GM15510 (cell line): ENCODE measurements around the gene TESK2.

ENCODE experiments used
- POLR2A ChIP-seq: IDR thresholded peaks from 3 replicates; pipeline ENCODE4 v1.6.1; 2011; ENCODE audit warnings: borderline replicate concordance; ENCODE audit not compliant: insufficient read length; ENCODE audit errors: extremely low read depth

Gene TESK2

DNA sequence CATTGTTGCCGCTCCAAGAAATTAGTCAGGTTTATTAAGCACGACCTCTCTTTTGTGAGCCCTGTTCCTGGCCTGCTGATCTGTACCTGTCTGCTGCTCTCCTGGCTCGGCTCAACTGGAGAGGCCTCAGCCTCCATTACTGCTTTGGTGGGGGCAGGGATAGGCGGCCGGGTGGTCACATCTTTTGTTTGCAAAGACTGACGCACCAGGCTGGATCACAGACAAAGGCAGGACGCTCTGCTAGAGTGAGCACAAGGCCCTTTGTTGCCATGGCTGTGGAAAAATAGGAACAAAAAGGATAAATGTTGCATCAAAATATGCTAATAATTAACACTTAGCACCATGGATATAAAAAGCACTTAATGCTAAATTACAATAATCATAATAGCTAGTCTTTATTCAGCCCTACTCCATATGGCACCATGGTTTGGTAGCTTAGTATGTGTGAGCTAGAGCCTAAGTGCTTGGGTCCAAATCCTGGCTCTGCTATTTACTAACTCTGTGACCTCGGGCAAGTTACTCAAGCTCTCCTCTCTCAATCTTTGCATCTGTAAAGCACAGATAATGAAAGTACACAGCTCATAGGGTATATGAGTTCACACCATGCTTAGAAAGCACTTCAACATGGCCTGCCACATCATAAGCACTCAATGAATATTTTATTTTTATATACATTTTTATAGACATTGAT, 193.2 kb downstream of the TESK2 start:
- TF ChIP-seq POLR2A = no peak
